Gastroesophageal sphincter (tissue), 3 donors: ENCODE measurements around the gene C17orf67.

Experiments
- CTCF ChIP-seq, 4 experiments: fragments of 200-600 bp in 2 of 4; fragments of 450-650 bp in 2 of 4; sonication (generic) in 1 of 4; IDR thresholded peaks; one replicate each; pipeline ENCODE4 v1.5.1; 2017 to 2019; ENCODE audit warnings: antibody characterized with exemption in 4 of 4, mild to moderate bottlenecking in 2 of 4, moderate library complexity in 2 of 4
- EP300 ChIP-seq: sonication (generic); formaldehyde crosslinking; IDR thresholded peaks from one replicate; pipeline ENCODE4 v1.6.1; 2017; ENCODE audit warnings: antibody characterized with exemption, mild to moderate bottlenecking
- POLR2A ChIP-seq, 2 donors: fragments of 450-650 bp; IDR thresholded peaks; one replicate each; pipeline ENCODE4 v1.6.1; 2017; ENCODE audit warnings: antibody characterized with exemption in 2 of 2, mild to moderate bottlenecking in 2 of 2, moderate library complexity in 1 of 2

- no peak for TF ChIP-seq CTCF (IDR thresholded peaks at IDR 0.05)
- TF ChIP-seq POLR2A (IDR thresholded peaks at IDR 0.05) = no peak
- no peak for TF ChIP-seq EP300
Measured at GRCh38 chr17:56755310-56755709, 78.4 kb downstream of the C17orf67 start.
